GM18873 (cell line): Measurements from ENCODE around the gene PIGT.

ENCODE experiments used
- ATAC-seq: cut with Tn5 transposase; IDR thresholded peaks from one replicate; pipeline ENCODE4 v1.9.1; 2021; ENCODE audit warnings: mild to moderate bottlenecking, moderate library complexity, moderate number of reproducible peaks; ENCODE audit not compliant: unreplicated experiment, low FRiP score

Gene PIGT

GRCh38 chr20:45426320-45427016, 10.5 kb downstream of the PIGT start:
- ATAC-seq: no peak

- no peak for ATAC-seq
Measured at GRCh38 chr20:45427236-45428149, 11.6 kb downstream of the PIGT start.

- ATAC-seq: no peak
Measured at GRCh38 chr20:45429618-45430017, 13.7 kb downstream of the PIGT start.

- no peak for ATAC-seq
Measured at GRCh38 chr20:45432294-45432693, 16.4 kb downstream of the PIGT start.

- ATAC-seq: no peak
Measured at GRCh38 chr20:45433316-45433715, 17.4 kb downstream of the PIGT start.

- ATAC-seq: no peak
Measured at GRCh38 chr20:45433976-45434375, 18.0 kb downstream of the PIGT start.

- ATAC-seq: no peak
Measured at GRCh38 chr20:45436732-45437485, 21.0 kb downstream of the PIGT start.

GRCh38 chr20:45440424-45440823, 24.5 kb downstream of the PIGT start:
- no peak for ATAC-seq

- ATAC-seq: no peak
Measured at GRCh38 chr20:45440891-45441685, 25.1 kb downstream of the PIGT start.

- ATAC-seq: no peak
Measured at GRCh38 chr20:45441746-45442145, 25.8 kb downstream of the PIGT start.

- no peak for ATAC-seq
Measured at GRCh38 chr20:45444050-45444449, 28.1 kb downstream of the PIGT start.

GRCh38 chr20:45445805-45446562, 30.0 kb downstream of the PIGT start:
- no peak for ATAC-seq

- ATAC-seq: no peak
Measured at GRCh38 chr20:45448270-45448669, 32.3 kb downstream of the PIGT start.

GRCh38 chr20:45449528-45449927, 33.6 kb downstream of the PIGT start:
- ATAC-seq: no peak

GRCh38 chr20:45450097-45450818, 34.3 kb downstream of the PIGT start:
- ATAC-seq: no peak

- ATAC-seq: no peak
Measured at GRCh38 chr20:45452238-45452637, 36.3 kb downstream of the PIGT start.

GRCh38 chr20:45452772-45453691, 37.1 kb downstream of the PIGT start:
- ATAC-seq: no peak

- no peak for ATAC-seq
Measured at GRCh38 chr20:45456632-45457031, 40.7 kb downstream of the PIGT start.
